Activated CD4-positive, alpha-beta T cell treated with anti-CD3 and anti-CD28 coated beads, Interleukin-2, amount 10 ng/mL, durations not matched to agents 7 days and 5 days (primary cell): ENCODE results near the gene HEATR5A. TPM values are rescaled to one million over a fixed set of nuclear protein-coding genes. Genes with fewer than 3 reads are reported as not detected.
"Not testable (repeated sequence)": the region's sequence is repeated elsewhere in the genome, so short reads cannot be mapped to it uniquely, and the experiment has no call there.

ENCODE experiments used
- CTCF ChIA-PET: fragments of 350-600 bp; sonication (Branson Sonifier 250); formaldehyde crosslinking; loops from one replicate; lab custom pipeline; 2021; ENCODE audit warnings: antibody characterized with exemption; lab: Charles Lee
- POLR2A ChIA-PET: fragments of 350-600 bp; sonication (Branson Sonifier 250); formaldehyde crosslinking; loops from one replicate; lab custom pipeline; 2021; ENCODE audit warnings: antibody characterized with exemption; lab: Charles Lee
- DNase-seq: peaks from one replicate; pipeline ENCODE4 v3.0.0-alpha.2; 2020
- H3K27ac Mint-ChIP-seq: one replicate; pipeline ENCODE4 v1.8.0; 2021; ENCODE audit warnings: mild to moderate bottlenecking, moderate library complexity, mixed read lengths
- H3K27me3 Mint-ChIP-seq: one replicate; pipeline ENCODE4 v1.8.0; 2021; ENCODE audit warnings: mixed read lengths
- H3K36me3 Mint-ChIP-seq: one replicate; pipeline ENCODE4 v1.8.0; 2021; ENCODE audit warnings: low read depth, mixed read lengths
- H3K4me1 Mint-ChIP-seq: one replicate; pipeline ENCODE4 v1.8.0; 2021; ENCODE audit warnings: mixed read lengths
- H3K4me3 Mint-ChIP-seq: one replicate; pipeline ENCODE4 v1.8.0; 2021; ENCODE audit warnings: mild to moderate bottlenecking, moderate library complexity, mixed read lengths
- H3K9me3 Mint-ChIP-seq: one replicate; pipeline ENCODE4 v1.8.0; 2021; ENCODE audit warnings: mixed read lengths
- total RNA-seq, 2 experiments: library from RNA; stranded (reverse); gene quantifications; one replicate each; pipeline ENCODE4 v1.2.3, GENCODE V29; 2021

Gene HEATR5A
- total RNA-seq, 2 experiments from 2014 or later, result 7.1 to 9.6 TPM

- H3K27me3 Mint-ChIP-seq, result no peaks in the 10 kb centered on the region
- no peaks in the 10 kb centered on the region for H3K4me1 Mint-ChIP-seq
- H3K36me3 Mint-ChIP-seq, result peaks cover 1% of the 10 kb centered on the region
- H3K9me3 Mint-ChIP-seq, result peaks cover 2% of the 10 kb centered on the region
- ChIA-PET CTCF (no interaction called here), POLR2A (no interaction called here)
- H3K27ac Mint-ChIP-seq, result no peak overlapping the region
- no peak for DNase-seq
- H3K4me3 Mint-ChIP-seq, result no peak overlapping the region
These were observed 83.0 kb downstream of the HEATR5A start for GRCh38 chr14:31337331-31337730.

GRCh38 chr14:31336646-31337045, 83.7 kb downstream of the HEATR5A start:
- POLR2A ChIA-PET, result no interaction called here
- Mint-ChIP-seq H3K4me3 (no peak overlapping the region), H3K27ac (no peak overlapping the region), H3K4me1 (no peaks in the 10 kb centered on the region), H3K9me3 (peaks cover 8% of the 10 kb centered on the region), H3K36me3 (peaks cover 7% of the 10 kb centered on the region), H3K27me3 (no peaks in the 10 kb centered on the region)
- CTCF ChIA-PET, result no interaction called here
- no peak for DNase-seq

GRCh38 chr14:31331395-31331794, 89.0 kb downstream of the HEATR5A start:
- Mint-ChIP-seq H3K36me3 (peaks cover 13% of the 10 kb centered on the region), H3K9me3 (peaks cover 20% of the 10 kb centered on the region)
- H3K27me3 Mint-ChIP-seq, H3K4me3 Mint-ChIP-seq, CTCF ChIA-PET, H3K27ac Mint-ChIP-seq, POLR2A ChIA-PET, H3K4me1 Mint-ChIP-seq, DNase-seq: not testable (repeated sequence)

- DNase-seq, H3K4me1 Mint-ChIP-seq, H3K4me3 Mint-ChIP-seq, POLR2A ChIA-PET, H3K27ac Mint-ChIP-seq, H3K27me3 Mint-ChIP-seq: not testable (repeated sequence)
- Mint-ChIP-seq H3K9me3 (peaks cover 20% of the 10 kb centered on the region), H3K36me3 (peaks cover 13% of the 10 kb centered on the region)
- CTCF ChIA-PET, result interaction anchor here (1.0 kb wide), 1 partner anchor 11 kb away, joined by 3 read pairs; no protein-coding TSS in a partner anchor
These were observed 90.4 kb downstream of the HEATR5A start for GRCh38 chr14:31329876-31330521.

GRCh38 chr14:31326111-31326510, 94.2 kb downstream of the HEATR5A start:
- DNase-seq, result peak; percentile 8
- no peak overlapping the region for H3K27ac Mint-ChIP-seq
- H3K27me3 Mint-ChIP-seq, result no peaks in the 10 kb centered on the region
- CTCF ChIA-PET, result interaction anchor here (0.6 to 1.2 kb wide), 2 partner anchors 19 to 72 kb away, joined by 3 to 4 read pairs; no protein-coding TSS in a partner anchor
- no peak overlapping the region for H3K4me3 Mint-ChIP-seq
- H3K36me3 Mint-ChIP-seq, result peaks cover under 1% of the 10 kb centered on the region
- POLR2A ChIA-PET, result no interaction called here
- H3K9me3 Mint-ChIP-seq, result peaks cover 7% of the 10 kb centered on the region
- no peaks in the 10 kb centered on the region for H3K4me1 Mint-ChIP-seq

DNA sequence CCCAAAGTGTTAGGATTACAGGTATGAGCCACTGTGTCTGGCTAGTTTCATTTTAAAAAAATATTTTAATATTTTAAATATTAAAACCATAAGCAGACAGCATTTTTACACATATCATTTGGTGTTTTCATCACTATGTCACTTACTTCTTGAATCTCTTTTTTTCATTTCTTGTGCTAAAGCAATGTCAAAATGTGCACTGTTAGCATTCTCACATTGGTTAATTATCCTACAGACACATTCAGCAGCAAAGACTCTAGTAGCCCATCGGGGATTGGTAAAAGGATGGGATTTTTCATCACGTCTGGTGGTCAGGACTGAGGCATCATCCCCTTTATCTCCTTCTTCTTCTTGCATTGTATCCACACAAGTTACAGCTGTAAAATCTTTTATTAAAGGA, 96.9 kb downstream of the HEATR5A start:
- no peaks in the 10 kb centered on the region for H3K4me1 Mint-ChIP-seq

DNA sequence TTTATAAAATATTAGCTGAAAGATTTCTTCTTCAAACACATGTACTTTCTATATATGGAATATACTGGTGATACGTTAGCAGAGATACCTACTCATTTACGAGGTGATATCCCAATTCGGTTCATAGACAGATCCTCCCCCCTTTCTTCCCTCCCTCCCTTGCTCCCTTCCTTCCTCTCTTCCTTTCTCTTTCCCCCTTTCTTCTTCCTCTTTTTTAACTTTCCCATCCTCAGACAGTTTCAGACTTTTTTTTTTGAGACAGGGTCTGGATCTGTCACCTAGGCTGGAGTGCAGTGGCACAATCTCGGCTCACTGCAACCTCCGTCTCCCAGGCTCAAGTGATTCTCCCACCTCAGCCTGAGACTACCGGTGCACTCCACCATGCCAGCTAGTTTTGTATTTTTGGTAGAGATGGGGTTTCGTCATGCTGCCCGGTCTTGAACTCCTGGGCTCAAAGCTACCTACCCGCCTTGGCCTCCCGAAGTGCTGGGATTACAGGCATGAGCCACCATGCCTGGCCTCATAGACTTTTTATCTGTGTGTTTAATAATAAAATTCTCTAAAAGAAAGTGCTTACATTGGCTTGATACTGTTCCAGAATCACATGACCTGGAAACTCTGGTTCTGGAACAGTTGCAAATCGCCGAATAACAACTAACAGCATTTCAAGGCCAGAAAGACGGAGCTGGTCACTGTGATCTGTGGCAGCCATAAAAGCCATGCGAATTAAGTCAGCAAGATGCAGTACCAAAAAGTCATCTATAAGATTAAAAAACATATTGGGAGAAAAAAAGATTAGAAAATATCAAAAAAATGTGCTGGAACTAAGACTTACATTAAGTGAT, 99.2 kb downstream of the HEATR5A start:
- Mint-ChIP-seq H3K4me1 (no peaks in the 10 kb centered on the region), H3K9me3 (no peaks in the 10 kb centered on the region), H3K4me3 (no peak overlapping the region), H3K27ac (no peak overlapping the region), H3K27me3 (no peaks in the 10 kb centered on the region), H3K36me3 (no peaks in the 10 kb centered on the region)
- ChIA-PET POLR2A (no interaction called here), CTCF (no interaction called here)
- DNase-seq, result no peak

More for the DNA sequence above, 96.9 kb downstream of the HEATR5A start:
- Mint-ChIP-seq H3K27me3 (no peaks in the 10 kb centered on the region), H3K27ac (no peak overlapping the region), H3K4me3 (no peak overlapping the region), H3K36me3 (no peaks in the 10 kb centered on the region), H3K9me3 (no peaks in the 10 kb centered on the region)
- ChIA-PET POLR2A (no interaction called here), CTCF (interaction anchor here (0.5 kb wide), 1 partner anchor 112 kb away, joined by 3 read pairs; no protein-coding TSS in a partner anchor)
- no peak for DNase-seq

- CTCF ChIA-PET, result no interaction called here
These were observed 100.1 kb downstream of the HEATR5A start for GRCh38 chr14:31320216-31320615.

GRCh38 chr14:31319701-31320100, 100.6 kb downstream of the HEATR5A start:
- Mint-ChIP-seq H3K27ac (no peak overlapping the region), H3K4me1 (no peaks in the 10 kb centered on the region), H3K36me3 (no peaks in the 10 kb centered on the region), H3K4me3 (no peak overlapping the region), H3K9me3 (no peaks in the 10 kb centered on the region), H3K27me3 (no peaks in the 10 kb centered on the region)
- no peak for DNase-seq
- ChIA-PET POLR2A (no interaction called here), CTCF (interaction anchor here (1.0 kb wide), 1 partner anchor 11 kb away, joined by 3 read pairs; no protein-coding TSS in a partner anchor)

More at GRCh38 chr14:31320216-31320615, 100.1 kb downstream of the HEATR5A start:
- Mint-ChIP-seq H3K4me1 (no peaks in the 10 kb centered on the region), H3K9me3 (no peaks in the 10 kb centered on the region), H3K27ac (no peak overlapping the region), H3K36me3 (no peaks in the 10 kb centered on the region), H3K4me3 (no peak overlapping the region), H3K27me3 (no peaks in the 10 kb centered on the region)
- POLR2A ChIA-PET, result no interaction called here
- no peak for DNase-seq

GRCh38 chr14:31312934-31313333, 107.4 kb downstream of the HEATR5A start:
- H3K27ac Mint-ChIP-seq, result no peak overlapping the region
- H3K4me1 Mint-ChIP-seq, result no peaks in the 10 kb centered on the region
- DNase-seq, result no peak
- no peak overlapping the region for H3K4me3 Mint-ChIP-seq
- H3K36me3 Mint-ChIP-seq, result peaks cover 7% of the 10 kb centered on the region
- ChIA-PET POLR2A (no interaction called here), CTCF (no interaction called here)
- H3K9me3 Mint-ChIP-seq, result no peaks in the 10 kb centered on the region
- H3K27me3 Mint-ChIP-seq, result no peaks in the 10 kb centered on the region

DNA sequence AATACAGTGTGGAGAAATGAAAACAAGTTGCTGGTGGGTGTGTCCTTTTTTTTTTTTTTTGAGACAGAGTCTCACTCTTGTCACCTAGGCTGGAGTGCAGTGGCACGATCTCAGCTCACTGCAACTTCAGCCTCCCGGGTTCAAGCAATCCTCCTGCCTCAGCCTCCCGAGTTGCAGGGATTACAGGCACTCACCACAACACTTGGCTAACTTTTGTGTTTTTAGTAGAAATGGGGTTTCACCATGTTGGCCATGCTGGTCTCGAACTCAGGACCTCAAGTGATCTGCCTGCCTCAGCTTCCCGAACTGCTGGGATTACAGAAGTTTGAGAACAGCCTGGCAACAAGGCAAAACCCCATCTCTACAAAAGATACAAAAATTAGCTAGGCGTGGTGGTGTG, 108.0 kb downstream of the HEATR5A start:
- H3K9me3 Mint-ChIP-seq, H3K27ac Mint-ChIP-seq, H3K27me3 Mint-ChIP-seq, POLR2A ChIA-PET, H3K4me1 Mint-ChIP-seq, DNase-seq, H3K36me3 Mint-ChIP-seq, H3K4me3 Mint-ChIP-seq, CTCF ChIA-PET: not testable (repeated sequence)

DNA sequence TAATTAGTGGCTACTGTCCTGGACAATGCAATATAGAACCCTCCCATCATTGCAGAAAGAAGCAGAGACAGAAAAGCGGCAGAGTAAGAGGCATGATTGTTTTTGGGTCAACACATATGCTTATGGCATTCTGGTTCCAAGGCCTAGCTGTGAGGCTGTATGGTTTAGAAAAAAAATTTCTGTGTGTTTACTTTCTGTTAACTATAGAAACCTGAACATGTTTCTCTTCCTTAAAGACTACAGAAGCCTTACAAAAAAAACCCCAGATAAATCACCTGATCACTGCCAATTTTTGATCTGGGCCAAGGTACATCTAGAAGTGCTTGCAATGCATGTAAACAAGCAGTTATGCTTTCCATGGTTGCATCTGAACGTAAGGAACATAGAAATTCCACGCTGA, 112.7 kb downstream of the HEATR5A start:
- no peak for DNase-seq
- CTCF ChIA-PET, result no interaction called here
- no peaks in the 10 kb centered on the region for H3K27me3 Mint-ChIP-seq
- no peaks in the 10 kb centered on the region for H3K4me1 Mint-ChIP-seq
- no peaks in the 10 kb centered on the region for H3K9me3 Mint-ChIP-seq
- no peak overlapping the region for H3K27ac Mint-ChIP-seq
- H3K4me3 Mint-ChIP-seq, result no peak overlapping the region
- peaks cover 5% of the 10 kb centered on the region for H3K36me3 Mint-ChIP-seq
- POLR2A ChIA-PET, result no interaction called here

DNA sequence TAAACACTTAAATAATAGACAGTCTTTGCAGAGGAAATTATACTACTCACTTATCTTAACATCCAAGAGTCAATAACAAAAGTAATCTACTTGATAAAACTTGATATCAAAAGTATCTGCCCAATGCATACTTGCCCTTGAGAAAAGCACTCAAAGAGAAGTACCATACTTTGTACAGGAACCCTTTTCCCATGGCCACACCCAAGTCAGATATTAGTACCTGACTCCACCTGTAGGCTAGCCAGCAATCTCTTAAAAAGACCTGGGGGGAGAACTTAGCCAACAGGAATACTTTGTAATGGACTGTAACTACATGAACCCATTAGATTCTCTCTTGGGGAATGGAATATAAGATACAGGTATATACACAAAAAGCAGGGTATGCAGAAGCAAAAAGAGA, 113.2 kb downstream of the HEATR5A start:
- Mint-ChIP-seq H3K4me1 (no peaks in the 10 kb centered on the region), H3K27ac (no peak overlapping the region), H3K36me3 (peaks cover 5% of the 10 kb centered on the region), H3K4me3 (no peak overlapping the region), H3K9me3 (no peaks in the 10 kb centered on the region), H3K27me3 (no peaks in the 10 kb centered on the region)
- POLR2A ChIA-PET, result no interaction called here
- DNase-seq, result no peak
- CTCF ChIA-PET, result no interaction called here
